Neuron (in vitro differentiated cells): ENCODE data around the gene SLX4IP.

Experiments used
- H2AFZ ChIP-seq: one replicate; pipeline ENCODE4 v1.6.1; 2013; ENCODE audit warnings: low read depth, mild to moderate bottlenecking, inconsistent platforms, low read length, moderate library complexity
- H3K27me3 ChIP-seq: one replicate; pipeline ENCODE4 v1.6.1; 2013; ENCODE audit warnings: low read length; ENCODE audit not compliant: insufficient read depth
- H3K36me3 ChIP-seq: one replicate; pipeline ENCODE4 v1.6.1; 2013; ENCODE audit warnings: low read length; ENCODE audit not compliant: insufficient read depth
- H3K4me1 ChIP-seq: one replicate; pipeline ENCODE4 v1.6.1; 2013; ENCODE audit warnings: low read length; ENCODE audit not compliant: insufficient read depth
- H3K4me3 ChIP-seq: 2 replicates; pipeline ENCODE4 v1.5.1; 2013; ENCODE audit warnings: mild to moderate bottlenecking, low read length, moderate library complexity
- H3K9me3 ChIP-seq: one replicate; pipeline ENCODE4 v1.6.1; 2013; ENCODE audit warnings: low read length

SLX4IP gene

GRCh38 chr20:10462516-10462915 lies 27.4 kb downstream of the SLX4IP start:
- Histone ChIP-seq H3K9me3 (peaks cover 12% of the 10 kb centered on the region), H2AFZ (no peak overlapping the region), H3K36me3 (no peaks in the 10 kb centered on the region), H3K4me3 (no peak overlapping the region), H3K4me1 (peaks cover 17% of the 10 kb centered on the region), H3K27me3 (no peaks in the 10 kb centered on the region)

GRCh38 chr20:10463622-10464021 lies 28.5 kb downstream of the SLX4IP start:
- Histone ChIP-seq H3K4me1 (peaks cover 27% of the 10 kb centered on the region), H3K4me3 (no peak overlapping the region), H2AFZ (no peak overlapping the region), H3K36me3 (no peaks in the 10 kb centered on the region), H3K9me3 (peaks cover 8% of the 10 kb centered on the region), H3K27me3 (no peaks in the 10 kb centered on the region)

DNA sequence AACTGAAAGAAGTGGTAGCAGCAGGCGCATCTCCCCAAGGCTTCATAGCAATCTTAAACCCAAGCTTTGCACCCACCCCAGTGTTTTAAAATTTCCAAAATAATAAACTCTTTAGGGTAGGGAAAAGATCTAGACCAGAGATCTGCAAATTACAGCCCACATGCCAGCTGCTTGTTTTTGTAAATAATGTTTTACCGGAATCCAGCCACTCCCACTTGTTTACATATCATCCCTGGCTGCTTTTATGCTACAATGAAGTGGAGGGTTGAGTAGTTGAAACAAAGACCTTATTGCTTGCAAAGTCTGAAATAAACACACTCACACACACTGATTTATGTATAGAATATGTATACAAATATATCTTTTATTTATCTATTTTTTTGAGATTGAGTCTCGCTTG lies 30.0 kb downstream of the SLX4IP start:
- H2AFZ ChIP-seq, result no peak overlapping the region
- H3K4me3 ChIP-seq, result no peak overlapping the region
- H3K36me3 ChIP-seq, result no peaks in the 10 kb centered on the region
- peaks cover 27% of the 10 kb centered on the region for H3K4me1 ChIP-seq
- peaks cover 8% of the 10 kb centered on the region for H3K9me3 ChIP-seq
- H3K27me3 ChIP-seq, result no peaks in the 10 kb centered on the region

DNA sequence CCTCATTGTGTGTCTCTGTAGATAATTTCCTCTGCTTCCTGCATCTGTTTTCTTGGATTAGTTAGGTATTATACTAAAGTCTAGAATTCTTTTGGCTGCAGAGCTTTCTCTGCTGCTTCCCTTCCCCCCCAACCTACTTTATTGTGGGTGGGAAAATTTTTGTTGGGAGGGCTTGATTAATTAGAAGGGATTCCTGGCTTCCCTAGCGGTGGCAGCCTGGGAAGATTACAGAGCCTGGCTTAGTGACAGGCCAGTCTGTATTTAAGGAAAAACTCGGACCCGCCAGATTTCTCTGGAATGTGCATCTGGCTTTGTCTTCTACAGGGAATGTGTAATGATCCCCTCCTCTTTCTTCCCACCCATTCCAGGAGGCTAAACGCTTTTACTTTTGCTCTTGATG lies 31.2 kb downstream of the SLX4IP start:
- H3K36me3 ChIP-seq, result no peaks in the 10 kb centered on the region
- H3K9me3 ChIP-seq, result peaks cover 3% of the 10 kb centered on the region
- H2AFZ ChIP-seq, result no peak overlapping the region
- no peaks in the 10 kb centered on the region for H3K27me3 ChIP-seq
- peaks cover 28% of the 10 kb centered on the region for H3K4me1 ChIP-seq
- no peak overlapping the region for H3K4me3 ChIP-seq

- H3K9me3 ChIP-seq, result no peaks in the 10 kb centered on the region
- H3K4me3 ChIP-seq, result no peak overlapping the region
- H2AFZ ChIP-seq, result no peak overlapping the region
- no peaks in the 10 kb centered on the region for H3K36me3 ChIP-seq
- H3K27me3 ChIP-seq, result no peaks in the 10 kb centered on the region
- H3K4me1 ChIP-seq, result peaks cover 29% of the 10 kb centered on the region
These were observed 31.8 kb downstream of the SLX4IP start for GRCh38 chr20:10466855-10467254.

DNA sequence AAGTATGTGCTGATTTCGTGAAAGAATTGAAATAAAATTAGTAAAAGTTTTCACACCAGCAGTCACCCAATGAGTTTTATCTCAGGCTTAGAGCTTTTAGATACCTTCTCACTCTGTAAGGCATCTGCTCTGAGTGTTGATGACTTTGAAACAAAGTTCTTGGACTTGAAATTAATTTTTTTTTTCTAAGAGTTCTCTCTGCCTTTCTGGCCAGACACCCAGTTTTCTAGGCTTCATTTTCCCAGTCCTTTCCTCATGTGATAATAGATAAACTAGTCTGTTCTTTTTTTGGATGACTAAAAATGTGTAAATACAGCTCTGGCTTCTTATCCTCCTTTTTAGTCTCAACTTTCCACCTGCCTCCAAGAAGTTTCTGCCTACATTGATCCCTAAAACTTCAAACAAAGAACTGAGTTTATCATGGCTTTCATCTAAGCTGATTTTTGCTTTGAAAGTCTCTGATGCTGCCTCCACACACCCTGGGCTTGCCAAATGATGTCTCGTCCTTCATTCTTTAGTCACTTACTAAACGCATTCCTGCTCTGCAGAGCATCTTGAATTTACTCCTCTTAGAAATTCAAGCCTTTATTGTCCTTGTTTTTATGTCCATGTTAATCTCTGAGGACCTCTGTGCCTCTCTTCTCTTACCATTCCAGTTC lies 32.7 kb downstream of the SLX4IP start:
- no peak overlapping the region for H3K4me3 ChIP-seq
- H3K4me1 ChIP-seq, result peaks cover 29% of the 10 kb centered on the region
- no peaks in the 10 kb centered on the region for H3K36me3 ChIP-seq
- H2AFZ ChIP-seq, result no peak overlapping the region
- no peaks in the 10 kb centered on the region for H3K27me3 ChIP-seq
- H3K9me3 ChIP-seq, result no peaks in the 10 kb centered on the region

DNA sequence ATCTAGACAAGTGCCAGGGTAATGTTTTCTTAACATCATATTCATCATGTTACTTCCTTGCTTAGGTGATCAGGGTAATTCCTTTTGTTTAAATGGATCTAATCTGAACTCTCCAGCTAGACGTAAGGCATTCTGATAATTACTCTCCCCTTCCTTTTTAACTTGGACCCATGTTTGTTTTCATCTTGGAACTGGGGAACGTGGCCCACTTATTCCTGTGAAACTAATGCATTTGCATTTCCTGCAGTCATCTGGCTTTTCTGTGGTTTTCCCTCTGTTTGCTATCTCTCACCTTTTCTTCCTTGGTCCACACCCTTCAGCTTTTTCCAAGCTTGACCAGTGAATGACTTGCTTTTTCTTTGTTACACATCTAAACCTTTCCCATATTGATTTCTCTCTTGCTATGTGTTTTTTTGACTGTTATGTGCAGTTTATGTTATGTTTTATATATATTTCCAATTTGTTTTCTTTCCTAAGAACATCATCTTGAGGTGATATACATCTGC lies 33.3 kb downstream of the SLX4IP start:
- Histone ChIP-seq H2AFZ (no peak overlapping the region), H3K4me1 (peaks cover 29% of the 10 kb centered on the region), H3K9me3 (no peaks in the 10 kb centered on the region), H3K36me3 (no peaks in the 10 kb centered on the region), H3K4me3 (no peak overlapping the region), H3K27me3 (no peaks in the 10 kb centered on the region)

- Histone ChIP-seq H3K4me1 (peaks cover 29% of the 10 kb centered on the region), H3K36me3 (no peaks in the 10 kb centered on the region), H3K4me3 (no peak overlapping the region), H3K27me3 (no peaks in the 10 kb centered on the region), H2AFZ (no peak overlapping the region), H3K9me3 (no peaks in the 10 kb centered on the region)
These were observed 34.0 kb downstream of the SLX4IP start for GRCh38 chr20:10469056-10469455.

DNA sequence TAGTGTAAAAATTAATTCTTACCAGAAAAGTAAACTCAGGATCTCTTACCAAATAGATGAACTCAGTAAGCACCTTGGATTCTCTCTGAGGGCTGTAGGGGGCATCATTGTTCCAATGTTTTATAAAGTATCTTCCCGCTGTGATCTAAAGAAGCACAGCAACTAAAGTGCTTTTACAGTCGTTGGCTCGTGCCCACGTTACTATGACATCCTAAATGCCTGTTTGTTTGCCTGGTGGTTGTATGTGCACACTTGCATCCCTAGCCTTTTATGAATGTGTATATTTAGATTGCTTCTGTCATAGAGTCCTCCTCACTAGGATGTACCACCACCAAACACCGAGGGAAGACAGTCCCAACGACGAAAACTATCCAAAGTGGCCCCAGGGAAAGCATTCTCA lies 34.5 kb downstream of the SLX4IP start:
- Histone ChIP-seq H2AFZ (no peak overlapping the region), H3K9me3 (no peaks in the 10 kb centered on the region), H3K27me3 (no peaks in the 10 kb centered on the region), H3K36me3 (no peaks in the 10 kb centered on the region), H3K4me3 (no peak overlapping the region), H3K4me1 (peaks cover 29% of the 10 kb centered on the region)

- no peaks in the 10 kb centered on the region for H3K9me3 ChIP-seq
- peaks cover 29% of the 10 kb centered on the region for H3K4me1 ChIP-seq
- H3K27me3 ChIP-seq, result no peaks in the 10 kb centered on the region
- no peak overlapping the region for H2AFZ ChIP-seq
- no peaks in the 10 kb centered on the region for H3K36me3 ChIP-seq
- H3K4me3 ChIP-seq, result no peak overlapping the region
These were observed 35.2 kb downstream of the SLX4IP start for GRCh38 chr20:10470276-10470675.

DNA sequence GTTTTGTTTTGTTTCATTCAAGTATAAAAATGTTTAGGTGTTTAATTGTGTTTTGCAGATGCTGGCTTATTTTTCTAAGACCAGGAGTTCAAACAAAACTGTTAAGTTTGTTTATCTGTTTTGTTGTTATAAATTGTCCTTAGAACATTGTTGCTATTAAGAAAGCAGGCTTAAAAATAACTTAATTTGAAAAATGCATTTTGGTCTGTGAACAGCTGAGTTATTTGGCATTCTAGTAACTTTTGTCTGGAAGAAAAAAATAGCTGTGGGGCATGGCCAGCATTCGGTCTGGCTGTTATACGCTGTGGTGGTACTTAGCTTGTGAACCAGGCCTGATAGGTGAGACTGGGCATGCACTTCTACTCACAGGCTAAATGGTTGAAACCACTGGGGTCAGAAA lies 37.8 kb downstream of the SLX4IP start:
- H3K36me3 ChIP-seq, result no peaks in the 10 kb centered on the region
- no peaks in the 10 kb centered on the region for H3K27me3 ChIP-seq
- no peaks in the 10 kb centered on the region for H3K9me3 ChIP-seq
- no peak overlapping the region for H3K4me3 ChIP-seq
- no peak overlapping the region for H2AFZ ChIP-seq
- peaks cover 9% of the 10 kb centered on the region for H3K4me1 ChIP-seq

DNA sequence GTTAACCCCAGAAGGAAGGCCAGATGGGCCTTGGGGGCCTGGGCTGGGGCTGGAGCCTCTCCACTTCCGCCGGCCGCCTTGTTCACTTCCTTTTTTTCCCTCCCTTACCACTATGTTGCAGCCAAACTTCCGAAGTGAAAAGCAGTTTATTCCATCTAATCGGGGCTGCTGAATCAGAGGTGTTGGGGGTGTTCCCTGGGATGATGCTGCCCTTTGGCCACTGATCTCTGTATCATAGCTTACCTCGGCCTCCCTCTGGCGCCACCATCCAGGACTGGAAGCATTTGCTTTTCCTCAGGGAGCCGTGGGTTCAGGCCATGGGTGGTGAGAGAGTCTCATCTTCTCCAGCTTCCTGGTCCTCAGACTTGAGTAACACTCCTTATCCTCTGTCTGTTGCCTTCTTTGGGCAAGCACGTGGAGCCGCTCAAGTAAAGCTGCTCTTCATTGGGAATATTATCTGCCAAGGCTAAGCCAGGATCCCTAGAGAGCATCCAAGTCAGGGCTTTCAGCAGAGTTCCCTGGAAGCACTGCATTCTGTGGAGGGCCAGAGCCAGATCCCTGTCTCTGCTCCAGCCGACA lies 39.6 kb downstream of the SLX4IP start:
- no peaks in the 10 kb centered on the region for H3K27me3 ChIP-seq
- no peaks in the 10 kb centered on the region for H3K36me3 ChIP-seq
- H2AFZ ChIP-seq, result no peak overlapping the region
- no peak overlapping the region for H3K4me3 ChIP-seq
- no peaks in the 10 kb centered on the region for H3K9me3 ChIP-seq
- H3K4me1 ChIP-seq, result peaks cover 5% of the 10 kb centered on the region

DNA sequence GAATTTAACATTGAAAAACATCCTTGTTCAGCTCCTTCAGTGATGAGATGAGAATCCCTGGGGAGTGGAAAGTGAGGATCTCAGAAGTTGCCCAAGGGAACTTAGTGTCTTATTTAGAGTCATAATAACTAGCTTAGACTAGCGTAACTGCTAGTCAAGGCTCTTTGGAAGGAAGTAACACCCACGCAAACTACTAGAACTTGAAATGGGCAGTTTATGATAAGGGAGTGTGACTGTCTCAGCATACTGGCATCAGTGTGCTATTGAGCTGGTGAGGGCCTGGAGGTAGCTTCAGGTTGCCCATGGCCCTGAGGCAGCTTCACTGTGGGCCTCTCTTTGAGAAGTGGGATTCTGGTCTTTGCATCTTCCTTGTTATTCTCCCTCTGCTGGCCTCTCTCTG lies 40.1 kb downstream of the SLX4IP start:
- H2AFZ ChIP-seq, result no peak overlapping the region
- no peak overlapping the region for H3K4me3 ChIP-seq
- H3K4me1 ChIP-seq, result peaks cover 5% of the 10 kb centered on the region
- no peaks in the 10 kb centered on the region for H3K36me3 ChIP-seq
- no peaks in the 10 kb centered on the region for H3K27me3 ChIP-seq
- H3K9me3 ChIP-seq, result no peaks in the 10 kb centered on the region

- Histone ChIP-seq H2AFZ (no peak overlapping the region), H3K9me3 (no peaks in the 10 kb centered on the region), H3K4me1 (peaks cover 4% of the 10 kb centered on the region), H3K36me3 (no peaks in the 10 kb centered on the region), H3K27me3 (no peaks in the 10 kb centered on the region), H3K4me3 (no peak overlapping the region)
These were observed 41.2 kb downstream of the SLX4IP start for GRCh38 chr20:10476319-10476724.
